Activated T-cell treated with anti-CD3 and anti-CD28 coated beads, Interleukin-2, amount 50 U/mL, for 1 hour (primary cell): ENCODE data around the gene SOX3.

ENCODE experiments used
- DNase-seq: peaks from one replicate; pipeline ENCODE4 v3.0.0-alpha.2; 2020

SOX3 gene

DNA sequence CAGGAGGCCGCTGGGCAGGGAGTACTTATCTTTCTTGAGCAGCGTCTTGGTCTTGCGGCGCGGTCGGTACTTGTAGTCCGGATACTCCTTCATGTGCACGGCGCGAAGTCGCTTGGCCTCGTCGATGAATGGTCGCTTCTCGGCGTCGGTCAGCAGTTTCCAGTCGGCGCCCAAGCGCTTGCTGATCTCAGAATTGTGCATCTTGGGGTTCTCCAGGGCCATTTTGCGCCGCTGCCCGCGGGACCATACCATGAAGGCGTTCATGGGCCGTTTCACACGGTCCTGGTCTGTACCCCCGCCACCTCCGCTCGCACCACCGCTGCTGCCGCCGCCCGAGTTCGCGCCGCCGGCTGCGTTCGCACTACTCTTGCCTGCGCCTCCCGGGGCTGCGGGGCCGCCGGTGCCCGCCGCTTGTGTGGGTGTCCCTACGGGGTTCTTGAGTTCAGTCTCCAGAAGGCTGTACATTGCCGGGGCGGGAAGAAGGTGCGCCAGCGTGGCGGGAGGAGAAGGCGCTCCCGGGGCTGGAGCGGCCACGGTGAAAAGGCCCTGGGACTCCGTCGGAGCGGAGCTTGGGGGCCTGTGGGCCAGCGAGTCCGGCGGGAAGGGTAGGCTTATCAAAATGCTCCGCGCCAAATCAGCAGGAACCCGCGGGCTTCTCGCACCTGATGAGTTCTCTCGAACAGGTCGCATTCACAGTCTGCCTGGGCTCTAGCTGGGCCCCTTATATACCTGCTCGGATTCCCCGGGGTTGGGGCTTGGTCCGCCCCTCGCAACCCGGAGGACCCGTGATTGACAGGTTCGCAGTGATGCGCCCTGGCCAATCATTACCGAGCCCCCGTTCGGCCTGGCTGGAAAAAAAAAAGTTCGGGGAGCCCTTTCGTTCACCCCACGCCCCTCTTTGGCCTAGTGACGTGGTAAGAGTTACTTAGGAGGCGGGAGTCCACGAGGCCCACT lies at the start of gene SOX3:
SOX3 (minus strand) TSS at position 699 of the 954 bp plus-strand sequence; CDS start at position 690, 9 bp downstream.
- no peak for DNase-seq

DNA sequence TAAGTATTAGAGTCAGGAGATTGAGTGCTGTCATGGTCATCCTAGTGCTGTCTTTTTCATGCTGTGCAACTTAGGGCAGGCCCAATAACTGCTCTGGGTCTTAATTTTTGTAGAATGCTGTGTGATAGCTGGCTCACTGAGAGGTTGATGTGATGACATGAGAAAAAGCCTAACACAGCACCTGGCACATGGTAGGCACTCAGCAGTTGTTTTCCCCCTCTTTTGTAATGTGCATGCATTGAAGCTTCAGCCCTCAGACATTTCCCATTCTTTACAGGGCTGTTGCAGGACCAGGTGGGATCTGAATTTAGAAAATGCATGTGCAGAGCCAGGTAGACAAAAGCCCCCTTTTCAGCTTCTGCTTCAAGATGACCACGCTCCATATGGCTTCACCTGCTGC lies 44.1 kb upstream of the SOX3 start:
- DNase-seq = no peak

DNA sequence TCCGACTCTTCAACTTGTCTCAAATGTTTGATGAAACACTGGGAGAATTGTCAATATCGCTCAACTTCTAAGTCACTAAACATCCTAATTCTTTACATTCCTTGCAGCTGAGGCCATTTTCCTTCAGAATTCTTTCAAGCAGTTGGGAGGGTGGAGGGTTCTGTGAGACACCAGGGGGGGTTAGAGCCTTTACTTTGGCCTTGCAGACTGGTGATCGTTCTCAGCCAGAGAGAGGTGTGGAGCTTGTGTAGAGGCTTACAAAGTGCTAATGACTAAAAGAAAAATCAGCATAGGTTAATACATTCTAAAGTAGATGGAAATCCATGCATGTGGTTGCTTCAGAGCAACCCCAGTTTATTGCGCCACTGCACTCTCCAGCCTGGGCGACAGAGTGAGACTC lies 21.3 kb upstream of the SOX3 start:
- no peak for DNase-seq

DNA sequence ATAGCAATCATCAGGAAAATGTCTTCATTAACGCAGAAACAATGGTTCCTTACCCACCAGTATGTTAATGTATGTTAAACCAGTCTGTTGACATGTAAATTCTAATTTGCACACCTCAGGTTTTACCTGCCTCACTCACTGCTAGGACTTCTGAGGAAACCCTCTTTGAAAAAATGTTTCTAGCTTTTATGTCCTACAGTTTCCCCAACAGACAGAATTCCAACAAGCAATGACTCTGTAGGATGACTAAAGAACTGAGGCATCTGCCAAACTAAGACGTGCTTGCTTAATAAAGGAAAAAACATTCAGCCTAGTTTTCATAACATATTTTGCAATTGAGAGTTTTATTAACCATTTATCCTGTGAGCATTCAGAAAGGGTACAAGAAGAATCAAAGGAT lies 20.6 kb upstream of the SOX3 start:
- DNase-seq = no peak

DNA sequence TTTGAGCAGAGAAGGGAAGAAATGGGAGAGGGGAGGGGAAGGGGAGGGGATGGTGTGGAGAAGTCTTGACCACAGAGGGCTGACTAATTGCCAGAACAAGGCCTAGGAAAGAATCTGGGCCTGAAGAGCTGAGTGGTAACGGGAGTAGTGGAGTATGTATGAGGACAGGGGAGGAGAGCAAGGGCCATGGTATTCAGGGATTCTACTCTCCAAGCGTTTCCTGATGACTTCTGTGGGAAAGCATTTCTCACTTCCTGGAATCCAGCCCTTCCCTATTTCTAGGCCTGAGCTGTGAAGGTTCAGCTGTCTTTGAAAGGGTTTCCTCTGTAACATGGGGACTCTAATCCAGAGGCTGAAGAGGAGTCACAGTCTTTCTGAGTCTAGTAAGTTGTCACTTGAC lies 19.7 kb upstream of the SOX3 start:
- DNase-seq = no peak

DNA sequence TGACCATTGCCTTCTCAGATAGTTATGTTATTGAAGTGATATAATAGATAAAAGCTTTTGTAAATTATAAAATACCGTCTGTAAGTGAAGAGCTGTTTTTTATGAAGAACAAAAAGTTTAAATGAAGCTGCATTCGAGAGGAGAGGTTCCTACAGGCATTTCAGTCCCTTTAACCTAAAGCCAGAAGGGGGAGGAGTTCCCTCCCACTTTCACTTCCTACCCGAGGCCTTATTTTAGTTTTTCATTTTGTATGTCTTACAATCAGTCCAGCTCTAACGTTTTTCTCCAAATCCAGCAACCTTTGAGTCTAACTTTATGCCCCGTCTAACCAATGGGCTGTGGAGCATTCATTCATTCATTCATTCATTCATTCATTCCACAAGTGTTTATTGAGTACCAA lies 16.5 kb upstream of the SOX3 start:
- DNase-seq = no peak

DNA sequence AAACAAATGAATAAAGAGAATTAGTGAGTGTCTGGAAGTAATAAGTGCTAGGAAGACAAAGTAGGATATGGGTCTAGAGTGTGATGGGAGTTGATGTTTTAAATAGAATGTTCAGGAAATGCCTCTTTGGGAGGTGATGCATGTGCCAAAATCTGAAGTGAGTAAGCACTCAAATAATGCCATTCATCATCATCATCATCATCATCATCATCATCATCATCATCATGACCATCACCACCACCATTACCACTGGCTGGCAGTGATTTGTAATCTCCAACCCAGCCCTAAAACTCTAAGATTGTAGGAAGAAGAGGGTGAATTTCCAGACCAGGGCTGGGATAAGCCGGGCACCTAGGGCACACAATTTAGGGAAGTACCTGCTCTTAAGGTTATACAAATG lies 9.7 kb upstream of the SOX3 start:
- DNase-seq = no peak

DNA sequence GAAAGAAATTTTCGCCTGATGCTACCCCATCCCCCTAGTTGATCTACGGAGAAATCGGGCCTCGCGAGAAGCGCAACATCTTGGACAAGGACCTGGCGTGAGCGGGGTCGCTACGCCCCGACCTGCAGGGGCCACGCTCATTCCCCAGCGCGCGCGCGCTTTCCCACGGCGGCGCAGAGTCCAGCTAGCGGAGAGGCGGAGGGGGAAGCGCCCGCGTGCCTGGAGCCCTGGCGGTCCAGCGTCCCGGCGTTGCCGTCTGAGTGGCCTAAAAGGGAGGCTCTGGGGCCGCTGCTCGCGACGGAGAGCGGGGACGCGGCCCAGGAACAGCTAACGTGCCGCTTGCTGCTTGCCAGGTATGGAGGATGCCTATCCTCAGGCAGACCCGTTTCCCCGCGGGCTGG lies 6.0 kb upstream of the SOX3 start:
- no peak for DNase-seq

DNA sequence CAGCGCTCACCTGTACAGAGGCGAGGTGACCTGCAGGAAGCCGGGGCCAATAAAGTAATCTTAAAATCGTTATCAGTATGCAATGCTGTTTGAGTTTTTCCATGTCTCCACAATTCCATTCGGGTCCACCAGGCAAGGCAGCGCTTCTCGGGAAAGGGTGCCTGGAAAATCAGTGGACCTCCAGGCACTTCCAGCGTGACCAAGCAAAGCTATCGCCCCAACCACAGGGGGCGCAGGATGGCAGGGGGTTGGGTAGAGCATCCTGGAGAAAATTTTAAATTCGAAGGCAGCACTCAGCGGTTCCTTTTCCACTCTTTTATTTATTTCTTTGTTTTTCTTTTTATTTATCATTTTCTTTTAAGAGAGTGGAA lies 5.4 kb upstream of the SOX3 start:
- DNase-seq = no peak

DNA sequence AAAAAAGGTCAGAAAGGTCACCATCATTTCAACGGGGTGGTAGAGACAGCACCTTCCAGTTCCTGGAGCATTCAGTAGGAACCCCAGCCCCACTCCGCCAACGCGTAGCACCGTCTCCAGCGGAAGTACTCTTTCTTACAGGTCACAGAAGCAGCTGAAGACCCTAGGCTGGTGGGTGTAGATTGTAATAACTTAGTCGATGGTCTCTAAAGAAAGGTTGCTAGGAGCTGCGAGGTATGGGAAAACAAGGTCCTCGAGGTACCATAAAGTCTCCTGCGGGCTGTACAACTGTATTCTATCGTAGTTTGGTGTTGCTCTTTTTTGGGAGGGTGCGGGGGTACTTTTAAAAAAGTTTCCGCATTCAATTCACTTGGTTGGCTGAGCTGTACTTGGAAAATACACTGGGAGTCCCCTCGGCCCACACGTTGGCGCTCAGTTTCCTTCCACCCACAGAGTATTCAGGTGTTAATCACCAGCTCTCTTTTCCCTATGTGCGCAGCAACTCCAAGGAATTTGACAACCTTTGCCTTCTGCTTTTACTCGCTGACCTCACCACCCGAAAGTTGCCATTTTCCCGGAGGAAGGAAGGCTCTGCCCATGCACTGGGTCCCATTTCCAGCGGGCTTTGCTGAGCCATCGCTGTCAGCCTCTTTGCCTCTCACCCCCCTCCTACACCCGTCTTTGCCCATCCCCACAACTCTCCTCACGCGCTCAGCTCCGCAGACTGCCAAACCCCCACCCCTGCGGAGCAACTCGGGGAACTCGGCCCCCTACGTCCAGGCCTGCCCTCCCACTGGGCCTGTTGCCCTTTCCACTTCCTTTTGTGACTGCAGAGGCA lies 4.8 kb upstream of the SOX3 start:
- DNase-seq = no peak

DNA sequence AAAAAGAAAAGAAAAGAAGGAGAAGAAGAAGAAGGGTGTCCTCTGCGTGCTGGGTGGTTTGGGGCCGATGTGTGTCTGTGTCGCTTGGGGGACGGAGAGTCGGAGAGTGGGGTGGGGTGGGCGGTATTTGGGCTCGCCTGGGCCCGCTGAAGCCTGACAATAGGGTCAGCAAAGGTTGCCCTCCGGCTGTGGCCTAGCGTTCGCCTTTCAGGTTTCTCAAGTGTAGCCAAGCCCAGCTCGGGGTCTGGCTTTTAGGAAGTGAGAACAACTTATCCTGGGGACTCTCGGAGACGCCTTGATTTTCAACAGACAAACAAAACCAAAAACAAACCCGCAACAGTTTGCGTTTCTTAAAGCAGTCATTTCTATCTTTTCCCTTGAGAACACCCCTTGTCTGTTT lies 4.1 kb upstream of the SOX3 start:
- DNase-seq = no peak

DNA sequence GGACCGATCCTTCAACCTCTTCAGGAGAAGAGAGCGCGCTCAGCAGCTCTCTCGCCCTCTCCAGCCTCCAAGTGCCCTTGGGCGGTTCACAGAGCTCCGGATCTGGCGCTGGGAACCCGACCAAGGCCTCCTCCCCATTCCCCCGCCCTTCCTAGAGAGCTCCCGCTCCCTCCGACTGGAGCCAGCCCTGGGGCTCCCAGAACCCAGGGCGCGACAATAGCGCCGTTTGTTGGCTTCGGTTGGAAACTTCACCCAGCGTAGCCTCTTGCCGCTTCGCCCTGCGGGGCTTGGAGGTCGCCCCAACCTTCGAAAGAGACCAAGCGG lies 3.1 kb upstream of the SOX3 start:
- DNase-seq = no peak

DNA sequence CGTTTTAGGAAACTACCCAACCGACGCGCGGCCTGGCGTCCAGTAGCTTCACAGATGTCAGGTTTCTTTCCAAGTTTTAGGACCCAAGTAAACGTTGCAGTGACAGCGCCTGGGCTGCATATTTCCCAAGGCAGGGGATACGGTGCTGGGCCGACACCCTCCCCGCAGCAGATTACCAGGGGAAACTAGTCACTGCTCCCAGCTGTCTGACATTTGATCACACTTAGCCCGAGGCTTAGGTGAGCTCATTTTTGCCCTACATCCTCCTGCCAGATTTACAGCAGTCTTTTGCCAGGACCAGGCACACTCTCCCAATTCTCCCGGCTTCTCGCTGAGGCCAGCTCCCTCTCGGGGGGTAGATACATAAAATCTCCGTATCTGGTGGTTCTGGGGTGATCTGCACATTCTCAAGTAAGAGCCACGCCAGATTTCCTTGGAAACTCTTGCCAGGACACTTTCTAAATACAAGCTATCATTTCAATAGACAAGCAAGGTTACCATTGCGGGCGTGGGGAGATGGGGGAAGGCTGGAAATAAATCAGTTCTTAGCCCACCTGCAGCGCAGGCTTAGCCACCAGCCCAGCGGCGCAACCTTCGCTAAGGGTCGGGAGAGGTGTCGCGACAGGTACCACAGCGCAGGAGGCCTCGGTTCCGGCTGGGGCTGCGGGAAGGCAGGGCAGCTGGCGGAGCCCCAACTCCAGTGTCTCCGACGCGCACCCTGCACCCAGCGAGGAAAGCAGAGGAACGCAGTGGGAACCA lies 2.5 kb upstream of the SOX3 start:
- DNase-seq = no peak

DNA sequence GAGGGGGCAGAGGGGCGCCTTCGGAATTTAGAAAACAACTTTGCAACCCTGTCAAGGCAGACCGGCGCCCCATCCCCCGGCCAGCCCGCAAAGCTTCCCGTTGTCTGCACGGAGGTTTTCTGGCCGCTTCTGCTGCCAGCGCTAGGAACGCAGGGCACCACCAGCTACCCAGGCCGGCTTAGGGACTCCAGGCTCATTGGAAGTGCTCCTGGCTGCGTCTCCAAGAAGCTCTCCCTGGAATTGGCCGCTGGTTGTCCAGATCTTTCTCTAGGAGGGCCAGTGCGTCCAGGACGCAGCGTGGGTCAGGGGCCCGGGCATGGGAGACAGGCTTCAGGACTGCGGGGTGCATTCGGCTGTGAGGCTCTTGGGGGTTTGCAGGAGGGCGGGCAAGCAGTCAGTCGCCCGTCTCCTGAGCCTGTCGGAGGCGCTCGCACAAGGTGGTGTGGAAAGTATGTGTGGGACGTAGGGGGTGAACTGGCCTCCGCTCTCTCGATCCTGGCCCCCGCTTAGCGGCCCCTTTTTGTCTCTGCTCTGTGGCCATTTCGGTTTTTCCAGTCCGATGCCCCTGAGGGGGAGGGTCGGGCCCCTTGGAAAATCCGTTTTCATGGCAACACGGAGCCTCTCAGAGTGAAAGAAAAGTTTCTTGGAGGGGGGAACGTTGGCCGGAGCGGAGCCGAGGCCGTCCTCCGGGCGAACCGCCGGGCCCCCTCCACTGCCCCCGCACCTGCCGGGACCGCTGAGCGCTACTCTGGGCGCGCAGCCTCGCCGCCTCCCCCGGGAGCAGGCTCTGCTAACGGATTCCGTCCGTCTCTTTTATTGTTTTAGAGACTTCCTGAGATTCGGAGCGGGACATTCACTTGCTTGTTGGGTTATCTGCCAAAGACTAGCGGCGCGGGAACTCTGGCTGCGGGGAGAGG lies 810 bp upstream of the SOX3 start:
- no peak for DNase-seq

DNA sequence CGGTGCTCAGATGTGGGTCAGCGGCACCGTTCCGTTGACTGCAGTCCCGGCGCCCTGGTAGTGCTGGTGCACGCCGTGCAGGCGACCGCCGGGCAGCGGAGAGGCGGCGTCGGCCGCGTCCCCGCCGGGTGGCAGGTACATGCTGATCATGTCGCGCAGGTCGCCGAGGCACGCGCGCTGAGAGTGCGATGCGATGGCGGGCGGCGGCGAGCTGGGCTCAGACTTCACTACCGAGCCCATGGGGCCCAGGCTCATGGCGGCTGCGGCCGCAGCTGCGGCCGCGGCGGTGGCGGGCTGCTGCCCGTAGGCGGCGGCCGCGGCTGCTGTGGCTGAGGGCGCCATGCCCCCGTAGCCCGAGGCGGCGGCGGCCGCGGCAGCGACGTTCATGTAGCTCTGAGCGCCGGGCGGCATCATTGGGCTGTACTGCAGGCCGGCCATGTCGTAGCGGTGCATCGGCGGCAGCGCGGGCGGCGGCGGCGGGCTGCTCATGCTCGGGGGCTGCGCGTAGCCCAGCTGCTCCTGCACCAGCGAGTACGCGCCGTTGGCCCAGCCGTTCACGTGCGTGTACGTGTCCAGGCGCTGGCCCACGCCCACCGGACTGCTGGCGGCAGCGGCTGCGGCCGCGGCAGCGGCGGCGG lies 1.0 kb downstream of the SOX3 start:
- DNase-seq = no peak

DNA sequence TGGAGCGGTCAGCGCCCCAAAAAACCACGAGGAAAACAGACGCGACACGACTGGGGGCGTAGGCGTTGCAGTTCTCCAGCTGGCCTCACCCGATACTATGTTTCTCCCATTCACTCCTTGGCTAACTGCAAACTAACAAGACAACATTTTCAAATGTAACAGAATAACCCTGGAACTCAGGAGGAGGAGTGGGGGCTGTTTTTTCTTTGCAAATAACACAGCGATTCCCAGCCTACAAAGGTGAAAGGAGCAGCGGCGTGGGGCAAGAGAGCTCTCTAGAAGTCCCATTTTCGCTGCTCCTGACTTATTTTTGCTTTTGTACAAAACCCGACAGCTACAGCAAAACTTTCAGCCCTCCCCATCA lies 1.6 kb downstream of the SOX3 start:
- DNase-seq = no peak

DNA sequence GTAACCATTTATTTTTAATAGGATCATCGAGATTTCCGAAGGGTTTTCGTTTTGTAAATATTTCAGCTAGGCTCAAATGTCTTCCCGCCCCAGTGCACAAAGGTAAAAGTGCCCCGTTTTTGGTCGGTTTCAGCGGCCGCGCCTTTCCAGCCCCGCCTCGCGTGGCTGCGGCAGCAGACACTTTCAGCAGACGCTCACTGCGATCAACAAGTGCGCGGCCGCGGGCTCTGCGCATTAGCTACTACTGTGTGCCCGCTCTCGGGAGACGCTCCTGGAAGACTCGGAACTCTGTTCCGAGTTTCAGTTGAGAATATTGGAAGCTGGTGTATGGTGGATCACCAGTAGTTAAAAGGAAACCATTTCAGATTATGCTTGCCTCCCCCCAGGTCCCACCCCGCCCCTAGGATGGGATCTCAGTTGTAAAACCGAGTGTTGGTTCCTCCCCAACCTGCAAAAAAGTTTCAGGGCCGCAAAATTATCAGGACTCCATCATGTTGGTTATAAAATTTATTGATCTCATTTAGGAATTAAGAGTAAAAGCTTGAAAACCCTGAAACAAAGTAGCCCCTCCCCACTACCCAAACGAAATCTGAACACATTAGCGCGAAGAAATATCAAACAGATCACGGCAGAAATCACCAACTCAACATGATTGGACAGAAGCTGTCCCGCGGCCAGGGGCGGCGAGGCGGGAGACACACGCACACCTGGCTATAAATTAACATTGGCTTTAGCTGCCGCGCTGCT lies 2.2 kb downstream of the SOX3 start:
- DNase-seq = no peak

DNA sequence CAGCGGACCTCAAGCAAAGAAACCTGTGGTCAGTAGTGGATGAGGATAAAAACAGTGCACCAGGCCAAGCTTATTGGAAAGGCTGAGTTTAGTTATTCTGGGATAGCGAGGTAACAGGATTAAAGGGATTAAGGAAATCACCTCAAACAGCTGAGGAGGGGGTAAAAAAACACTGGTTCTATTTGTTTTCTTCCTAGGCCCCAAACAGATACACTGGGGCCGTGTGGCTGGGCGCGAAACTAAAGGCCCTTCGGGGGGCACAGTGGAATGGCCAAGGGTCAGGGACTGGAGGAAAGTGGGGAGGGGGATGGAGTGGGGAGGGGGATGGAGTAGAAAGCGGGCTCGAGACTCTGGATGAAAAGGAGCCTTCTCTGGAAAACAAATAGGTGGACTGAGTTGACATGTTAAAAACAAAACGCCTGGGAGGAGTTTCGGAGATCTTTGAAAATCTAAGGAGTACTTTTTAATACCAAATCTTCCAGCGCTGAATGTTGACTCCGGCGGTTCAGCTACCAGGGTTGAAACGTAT lies 2.9 kb downstream of the SOX3 start:
- no peak for DNase-seq

DNA sequence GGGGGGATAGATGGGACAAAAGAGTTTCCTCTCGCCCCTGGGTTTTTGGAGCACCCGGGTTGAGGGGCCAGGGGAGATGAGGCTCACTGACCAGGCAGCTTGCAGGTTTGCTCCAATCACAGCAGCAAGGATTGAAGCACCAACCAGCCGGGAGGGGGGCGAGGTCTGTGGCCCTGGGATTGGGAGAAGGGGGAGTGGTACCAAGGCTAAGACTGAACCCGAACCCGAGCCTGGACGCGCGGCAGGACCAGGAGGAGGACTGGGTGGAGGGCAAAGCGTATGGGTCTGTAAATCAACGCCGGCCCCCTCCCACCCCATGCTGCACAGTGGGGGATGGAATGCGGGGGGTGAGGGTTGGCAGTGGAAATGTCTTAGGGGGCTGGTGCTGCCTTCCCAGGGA lies 3.5 kb downstream of the SOX3 start:
- no peak for DNase-seq

DNA sequence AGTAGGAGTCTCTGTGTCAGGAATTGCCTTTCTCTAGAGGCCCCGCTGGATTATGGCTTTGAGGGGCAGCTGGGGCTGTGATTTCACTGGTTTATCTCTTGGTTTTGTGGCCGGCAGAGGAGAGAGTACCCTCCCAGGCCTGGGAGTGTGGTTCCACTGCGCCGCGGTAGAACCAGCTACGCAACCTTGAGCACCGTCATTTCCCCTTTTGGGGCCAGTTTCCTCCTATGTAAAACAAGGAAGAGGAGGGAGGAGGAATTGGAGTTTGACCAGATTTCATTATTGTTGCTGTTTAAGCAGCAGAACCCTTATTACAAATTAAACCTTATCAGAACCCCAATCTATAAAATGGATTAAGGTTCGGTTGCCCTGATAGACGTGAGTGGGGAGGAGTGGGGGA lies 4.4 kb downstream of the SOX3 start:
- DNase-seq = no peak

DNA sequence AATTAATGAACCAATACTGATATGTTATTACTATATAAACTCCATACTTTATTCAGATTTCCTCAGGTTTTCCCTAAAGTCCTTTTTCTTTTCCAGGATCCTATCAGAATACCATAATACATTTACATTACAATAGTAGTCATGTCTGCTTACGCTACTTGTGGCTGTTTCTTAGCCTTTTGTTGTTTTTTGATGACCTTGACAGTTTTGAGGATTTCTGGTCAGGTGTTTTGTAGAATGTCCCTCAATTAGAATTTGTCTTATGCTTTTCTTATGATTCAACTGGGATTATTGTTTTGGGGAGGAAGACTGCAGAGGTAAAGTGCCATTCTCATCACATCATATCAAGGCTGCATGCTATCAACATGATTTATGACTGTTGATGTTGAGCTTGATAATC lies 9.1 kb downstream of the SOX3 start:
- no peak for DNase-seq
